GM10847 (cell line): ENCODE measurements around the gene HIVEP1.

ENCODE experiments used
- POLR2A ChIP-seq: IDR thresholded peaks from 2 replicates; pipeline ENCODE4 v1.6.1; 2011; ENCODE audit not compliant: insufficient read length; ENCODE audit errors: extremely low read depth

HIVEP1 gene

DNA sequence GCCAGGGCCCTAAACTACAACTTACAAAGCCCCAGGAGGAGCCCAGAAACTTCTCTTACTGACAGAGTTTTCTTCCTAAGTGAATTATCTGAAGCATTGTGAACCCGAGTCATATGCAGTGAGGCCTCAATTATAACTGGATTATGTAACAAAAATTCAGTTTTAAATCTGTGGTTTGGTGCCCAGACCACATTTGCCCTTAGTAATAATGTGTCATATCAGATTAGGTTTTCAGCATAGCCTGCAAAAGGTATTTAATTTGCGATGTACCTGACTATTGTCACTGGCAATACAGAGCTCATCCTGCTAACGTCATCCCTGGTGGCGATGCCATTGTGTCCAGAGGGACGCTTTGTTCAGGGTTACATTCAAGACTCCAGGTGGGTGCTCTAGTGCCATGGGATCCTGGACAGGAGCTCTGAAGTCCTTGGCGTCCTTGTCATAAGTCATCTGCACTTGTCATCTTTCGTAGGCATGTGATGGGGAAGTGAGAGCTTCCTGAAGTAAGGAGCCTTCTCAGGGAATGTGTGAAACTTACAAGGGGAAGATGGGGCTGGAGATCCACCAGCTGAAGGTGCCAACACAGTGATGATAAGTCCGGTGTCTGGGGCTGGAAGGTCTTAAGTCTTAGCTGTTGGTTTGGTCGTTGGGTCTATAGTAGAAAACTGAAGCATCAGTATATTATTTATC lies 65.1 kb downstream of the HIVEP1 start:
- TF ChIP-seq POLR2A = no peak

DNA sequence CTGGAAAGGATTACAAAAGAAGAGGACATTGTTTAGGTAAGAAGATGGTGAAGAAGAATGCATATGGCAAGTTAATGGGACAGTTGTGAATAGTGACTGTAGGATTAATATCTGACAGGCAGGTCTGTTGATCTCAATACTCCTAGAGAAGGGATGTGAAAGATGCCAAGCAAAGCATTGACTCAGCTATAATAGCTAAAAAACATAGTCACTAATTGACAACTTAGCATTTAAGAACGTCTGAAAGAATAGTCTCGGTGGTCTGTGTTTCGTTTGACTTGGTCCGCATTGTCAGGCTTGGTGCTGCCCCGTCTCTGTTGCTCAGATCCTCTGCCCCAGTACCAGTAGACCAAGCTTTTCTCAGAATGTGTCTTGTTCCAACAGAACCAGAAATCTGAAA lies 65.9 kb downstream of the HIVEP1 start:
- TF ChIP-seq POLR2A = no peak

- TF ChIP-seq POLR2A = no peak
Observed at GRCh38 chr6:12081771-12082170, 69.7 kb downstream of the HIVEP1 start.

- TF ChIP-seq POLR2A = no peak
Observed at GRCh38 chr6:12082368-12082767, 70.3 kb downstream of the HIVEP1 start.

DNA sequence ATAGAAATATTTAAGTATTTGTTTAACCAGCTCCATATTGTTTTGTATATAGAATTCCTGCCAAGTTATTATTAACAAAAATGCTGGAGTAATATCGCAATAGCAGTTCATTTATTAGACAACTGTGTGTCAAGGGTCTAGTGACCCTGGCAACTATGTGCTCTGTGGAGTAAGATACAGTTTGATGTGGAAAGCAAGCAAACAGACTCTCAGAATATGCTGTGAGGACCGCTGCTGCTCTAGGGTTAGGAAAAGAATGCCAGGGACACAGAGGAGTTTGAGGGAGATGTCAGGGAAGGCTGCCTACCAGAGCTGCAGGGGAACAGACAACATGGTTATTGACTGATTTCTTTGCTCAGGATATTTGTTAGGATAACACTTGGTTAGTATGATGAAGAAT lies 71.2 kb downstream of the HIVEP1 start:
- no peak for TF ChIP-seq POLR2A

GRCh38 chr6:12083763-12084162 lies 71.7 kb downstream of the HIVEP1 start:
- no peak for TF ChIP-seq POLR2A

GRCh38 chr6:12084681-12085080 lies 72.6 kb downstream of the HIVEP1 start:
- TF ChIP-seq POLR2A = no peak

DNA sequence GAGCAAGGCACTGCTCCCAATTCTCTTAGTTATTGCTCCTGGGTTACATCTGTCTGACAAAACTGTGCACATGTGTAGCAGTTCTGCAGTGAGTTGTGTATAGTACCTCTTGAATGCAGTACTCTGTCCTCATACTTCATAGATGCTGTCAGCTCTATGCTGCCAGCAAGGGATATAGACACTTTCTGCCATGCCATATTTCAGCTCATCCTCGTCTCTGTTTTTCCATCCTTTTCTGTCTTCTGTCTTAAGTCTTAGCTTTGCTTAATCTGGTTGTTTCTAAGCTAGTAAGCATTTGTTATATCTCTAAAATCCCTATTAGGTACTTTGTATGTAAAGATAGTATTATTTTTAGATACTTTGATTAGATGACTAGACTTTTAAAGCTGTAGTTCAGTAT lies 76.4 kb downstream of the HIVEP1 start:
- TF ChIP-seq POLR2A = no peak

DNA sequence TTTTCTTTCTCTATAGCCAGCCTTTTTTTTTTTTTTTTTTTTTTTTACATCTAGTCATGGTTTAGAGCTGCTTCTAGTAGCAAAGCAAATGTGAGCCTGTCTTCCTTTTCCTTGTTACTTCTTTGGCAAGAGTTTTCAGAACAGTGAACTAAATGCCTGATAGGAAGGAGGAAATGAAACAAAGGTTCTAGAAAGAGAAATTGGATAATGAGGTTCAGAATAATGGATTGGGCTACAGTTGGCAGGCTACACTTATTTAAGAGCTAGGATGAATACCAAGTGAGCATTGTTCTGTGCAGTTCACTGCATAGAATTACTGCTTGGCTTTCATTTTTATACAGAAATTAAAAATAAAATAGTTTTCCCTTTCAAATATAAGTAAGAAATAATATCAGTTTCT lies 78.6 kb downstream of the HIVEP1 start:
- no peak for TF ChIP-seq POLR2A

- no peak for TF ChIP-seq POLR2A
Observed at GRCh38 chr6:12092762-12093161, 80.7 kb downstream of the HIVEP1 start.

GRCh38 chr6:12094689-12095088 lies 82.6 kb downstream of the HIVEP1 start:
- no peak for TF ChIP-seq POLR2A

DNA sequence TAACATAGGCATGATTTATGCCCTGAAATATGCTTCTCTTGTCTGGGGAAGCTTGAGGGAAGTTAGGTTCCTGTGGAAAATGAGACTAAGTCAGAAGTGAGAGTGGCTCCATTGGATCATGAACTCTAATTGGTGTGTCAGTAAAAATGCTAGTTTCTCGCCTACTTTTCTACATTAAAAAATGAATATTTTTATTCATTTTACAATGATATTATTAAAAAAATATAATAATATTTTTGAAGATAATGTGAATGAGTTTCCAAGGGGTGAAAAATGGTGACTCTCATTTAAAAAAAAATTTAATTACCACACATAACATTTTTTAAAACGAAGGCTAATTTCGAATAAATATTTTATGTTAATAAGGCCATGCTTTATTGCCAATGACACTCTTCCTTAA lies 84.2 kb downstream of the HIVEP1 start:
- TF ChIP-seq POLR2A = no peak

GRCh38 chr6:12097791-12098190 lies 85.7 kb downstream of the HIVEP1 start:
- no peak for TF ChIP-seq POLR2A

DNA sequence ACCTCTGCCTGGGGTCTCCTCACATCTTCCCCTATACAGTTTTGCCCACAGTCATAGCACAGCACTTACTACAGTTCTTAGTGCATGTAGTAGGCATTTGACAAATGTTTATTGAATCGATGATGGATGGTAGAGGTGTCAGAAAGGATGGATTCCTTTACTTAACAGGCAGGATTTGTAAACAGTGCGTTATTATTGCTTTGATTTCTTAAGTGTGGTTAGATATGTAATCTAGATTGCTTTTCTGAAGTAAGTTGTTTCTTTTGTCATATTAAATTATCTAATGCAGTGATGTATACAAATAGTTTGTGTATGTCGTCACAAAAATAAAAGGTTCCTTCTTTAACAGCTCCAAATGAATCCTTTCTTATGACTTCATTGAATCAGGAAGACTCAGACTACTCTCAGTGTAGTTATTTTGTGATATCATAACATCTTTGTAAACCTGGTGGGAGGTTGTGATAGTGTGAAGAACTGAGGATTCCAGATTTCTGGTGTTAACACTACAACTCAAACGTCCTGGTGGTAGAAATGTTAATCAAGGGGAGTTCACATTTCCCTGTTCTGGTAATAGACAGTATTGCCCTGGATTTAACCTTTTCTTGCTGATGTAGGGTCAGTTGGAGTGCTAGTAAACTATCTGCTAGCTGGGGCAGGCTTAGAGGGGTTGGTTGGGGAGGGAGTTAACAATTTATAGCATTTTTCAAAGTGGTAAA lies 87.7 kb downstream of the HIVEP1 start:
- no peak for TF ChIP-seq POLR2A

GRCh38 chr6:12101048-12101447 lies 88.9 kb downstream of the HIVEP1 start:
- no peak for TF ChIP-seq POLR2A

DNA sequence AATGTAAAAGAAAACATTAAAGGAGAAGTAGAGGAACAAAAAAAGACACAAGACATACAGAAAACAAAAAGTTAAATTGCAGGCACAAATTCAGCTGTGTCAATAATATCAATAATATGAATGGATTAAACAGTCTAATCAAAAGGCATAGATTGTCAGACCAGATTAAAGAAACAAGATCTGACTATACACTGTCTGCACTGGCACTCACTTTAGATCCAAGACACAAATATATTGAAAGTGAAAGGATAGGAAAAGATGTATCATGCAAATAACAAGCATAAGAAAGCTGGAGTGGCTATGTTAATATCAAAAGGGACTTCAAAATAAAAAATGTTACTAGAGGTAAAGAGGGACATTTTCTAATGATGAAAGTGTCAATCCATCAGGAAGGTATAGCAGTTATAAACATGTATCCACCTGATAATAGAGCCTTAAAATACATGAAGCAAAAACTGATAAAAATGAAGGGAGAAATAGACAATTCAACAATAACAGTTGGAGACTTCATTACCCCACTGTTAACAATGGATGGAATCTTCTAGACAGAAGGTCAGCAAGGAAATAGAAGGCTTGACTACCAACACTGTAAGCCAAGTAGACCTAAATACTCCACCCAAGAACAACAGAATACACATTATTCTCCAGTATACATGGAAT lies 89.7 kb downstream of the HIVEP1 start:
- TF ChIP-seq POLR2A = no peak
